HEK293 (cell line): ENCODE data around the gene TOPORS.
A peak's percentile ranks its signal among the peaks of the same experiment; 100 is the strongest.

Source experiments
- CTCF ChIA-PET: fragments of 350-600 bp; formaldehyde crosslinking; extraction: SDS; loops from one replicate; lab custom pipeline; 2021; ENCODE audit warnings: antibody characterized with exemption; lab: Yijun Ruan, JAX
- POLR2A ChIA-PET: fragments of 300-600 bp; formaldehyde crosslinking; extraction: SDS; loops from one replicate; lab custom pipeline; 2020; ENCODE audit warnings: antibody characterized with exemption, inconsistent platforms; lab: Yijun Ruan, JAX
- H3K27ac ChIP-seq: fragments of 200-500 bp; sonication (Bioruptor generic); 2 replicates; pipeline ENCODE4 v1.5.1; 2014; ENCODE audit warnings: low read depth, low read length, control low read depth, inconsistent platforms; ENCODE audit errors: extremely low read depth
- H3K36me3 ChIP-seq, 2 experiments: fragments of 200-500 bp in 1 of 2; sonication (Bioruptor generic) in 1 of 2; 1 replicate in 1 of 2; 2 replicates in 1 of 2; pipeline ENCODE4 v1.5.1; 2014 to 2017; ENCODE audit warnings: inconsistent platforms in 2 of 2, low read length in 2 of 2; ENCODE audit not compliant: control insufficient read depth in 2 of 2, insufficient read depth in 1 of 2
- H3K4me1 ChIP-seq: fragments of 200-500 bp; sonication (Bioruptor generic); 2 replicates; pipeline ENCODE4 v1.5.1; 2014; ENCODE audit warnings: mild to moderate bottlenecking, low read length, inconsistent platforms; ENCODE audit not compliant: control insufficient read depth, insufficient read depth
- H3K4me3 ChIP-seq: 2 replicates; pipeline ENCODE4 v1.5.1; 2011; ENCODE audit warnings: low read depth, mild to moderate bottlenecking, control low read depth, low read length, moderate library complexity
- H3K9me3 ChIP-seq: fragments of 200-500 bp; sonication (Bioruptor generic); 2 replicates; pipeline ENCODE4 v1.5.1; 2014; ENCODE audit warnings: low read depth, low read length, inconsistent platforms; ENCODE audit not compliant: control insufficient read depth, insufficient read depth
- GLIS2 ChIP-seq: fragments of 450-650 bp; formaldehyde crosslinking; IDR thresholded peaks from 2 replicates; pipeline ENCODE4 v1.5.1; 2016; ENCODE audit warnings: missing biosample characterization, missing genetic modification characterization
- HOXA7 ChIP-seq: sonication (generic); formaldehyde crosslinking; IDR thresholded peaks from 2 replicates; pipeline ENCODE4 v1.8.1; 2022; ENCODE audit warnings: missing genetic modification reagents, borderline replicate concordance
- KLF16 ChIP-seq: fragments of 450-650 bp; formaldehyde crosslinking; IDR thresholded peaks from 2 replicates; pipeline ENCODE4 v1.5.1; 2017; ENCODE audit warnings: missing biosample characterization, missing genetic modification characterization
- SP3 ChIP-seq: fragments of 450-650 bp; formaldehyde crosslinking; IDR thresholded peaks from 2 replicates; pipeline ENCODE4 v1.5.1; 2016; ENCODE audit warnings: missing biosample characterization, missing genetic modification characterization
- YY2 ChIP-seq: fragments of 450-650 bp; formaldehyde crosslinking; IDR thresholded peaks from 2 replicates; pipeline ENCODE4 v1.5.1; 2016; ENCODE audit warnings: missing biosample characterization, missing genetic modification characterization
- ZBTB20 ChIP-seq: fragments of 450-650 bp; formaldehyde crosslinking; IDR thresholded peaks from 2 replicates; pipeline ENCODE4 v1.5.1; 2016; ENCODE audit warnings: missing biosample characterization, missing genetic modification characterization
- ZBTB6 ChIP-seq: fragments of 450-650 bp; formaldehyde crosslinking; IDR thresholded peaks from 2 replicates; pipeline ENCODE4 v1.5.1; 2017; ENCODE audit warnings: missing biosample characterization, missing genetic modification characterization
- ZNF148 ChIP-seq: fragments of 450-650 bp; formaldehyde crosslinking; IDR thresholded peaks from 2 replicates; pipeline ENCODE4 v1.5.0; 2017; ENCODE audit warnings: missing biosample characterization, missing genetic modification characterization, borderline replicate concordance
- ZNF214 ChIP-seq: fragments of 450-650 bp; formaldehyde crosslinking; IDR thresholded peaks from 2 replicates; pipeline ENCODE4 v1.5.1; 2017; ENCODE audit warnings: missing biosample characterization, mild to moderate bottlenecking, missing genetic modification characterization, borderline replicate concordance
- ZNF394 ChIP-seq: fragments of 450-650 bp; formaldehyde crosslinking; IDR thresholded peaks from 2 replicates; pipeline ENCODE4 v1.5.1; 2016; ENCODE audit warnings: missing biosample characterization, missing genetic modification characterization, mild to moderate bottlenecking, moderate library complexity, borderline replicate concordance
- ZNF560 ChIP-seq: fragments of 450-650 bp; formaldehyde crosslinking; IDR thresholded peaks from 2 replicates; pipeline ENCODE4 v1.5.1; 2017; ENCODE audit warnings: missing biosample characterization, missing genetic modification characterization, borderline replicate concordance
- ZNF561 ChIP-seq: fragments of 450-650 bp; IDR thresholded peaks from 2 replicates; pipeline ENCODE4 v1.5.1; 2018; ENCODE audit warnings: missing biosample characterization, missing genetic modification characterization, borderline replicate concordance
- ZNF626 ChIP-seq: fragments of 450-650 bp; sonication (Bioruptor Pico); formaldehyde crosslinking; IDR thresholded peaks from 2 replicates; pipeline ENCODE4 v1.5.1; 2018; ENCODE audit warnings: missing biosample characterization, missing genetic modification characterization, inconsistent platforms
- ZNF639 ChIP-seq: fragments of 450-650 bp; formaldehyde crosslinking; IDR thresholded peaks from 2 replicates; pipeline ENCODE4 v1.5.1; 2016; ENCODE audit warnings: missing biosample characterization, missing genetic modification characterization
- ZNF654 ChIP-seq: fragments of 450-650 bp; formaldehyde crosslinking; IDR thresholded peaks from 2 replicates; pipeline ENCODE4 v1.5.1; 2016; ENCODE audit warnings: low read depth, missing biosample characterization, missing genetic modification characterization
- ZNF660 ChIP-seq: fragments of 450-650 bp; IDR thresholded peaks from 2 replicates; pipeline ENCODE4 v1.5.1; 2018; ENCODE audit warnings: missing biosample characterization, mild to moderate bottlenecking, missing genetic modification characterization
- ZNF747 ChIP-seq: fragments of 450-650 bp; formaldehyde crosslinking; IDR thresholded peaks from 2 replicates; pipeline ENCODE4 v1.5.1; 2016; ENCODE audit warnings: missing biosample characterization, missing genetic modification characterization
- ZNF843 ChIP-seq: fragments of 450-650 bp; formaldehyde crosslinking; IDR thresholded peaks from 2 replicates; pipeline ENCODE4 v1.5.1; 2016; ENCODE audit warnings: missing biosample characterization, missing genetic modification characterization
- TF ChIP-seq, protein P1 (sequence below): fragments of 450-650 bp; formaldehyde crosslinking; IDR thresholded peaks from 2 replicates; pipeline ENCODE4 v1.5.1; 2016; ENCODE audit warnings: missing biosample characterization, missing genetic modification characterization
- TF ChIP-seq, protein P2 (sequence below): fragments of 450-650 bp; formaldehyde crosslinking; IDR thresholded peaks from 2 replicates; pipeline ENCODE4 v1.5.1; 2016; ENCODE audit warnings: missing biosample characterization, missing genetic modification characterization

The TOPORS gene

DNA sequence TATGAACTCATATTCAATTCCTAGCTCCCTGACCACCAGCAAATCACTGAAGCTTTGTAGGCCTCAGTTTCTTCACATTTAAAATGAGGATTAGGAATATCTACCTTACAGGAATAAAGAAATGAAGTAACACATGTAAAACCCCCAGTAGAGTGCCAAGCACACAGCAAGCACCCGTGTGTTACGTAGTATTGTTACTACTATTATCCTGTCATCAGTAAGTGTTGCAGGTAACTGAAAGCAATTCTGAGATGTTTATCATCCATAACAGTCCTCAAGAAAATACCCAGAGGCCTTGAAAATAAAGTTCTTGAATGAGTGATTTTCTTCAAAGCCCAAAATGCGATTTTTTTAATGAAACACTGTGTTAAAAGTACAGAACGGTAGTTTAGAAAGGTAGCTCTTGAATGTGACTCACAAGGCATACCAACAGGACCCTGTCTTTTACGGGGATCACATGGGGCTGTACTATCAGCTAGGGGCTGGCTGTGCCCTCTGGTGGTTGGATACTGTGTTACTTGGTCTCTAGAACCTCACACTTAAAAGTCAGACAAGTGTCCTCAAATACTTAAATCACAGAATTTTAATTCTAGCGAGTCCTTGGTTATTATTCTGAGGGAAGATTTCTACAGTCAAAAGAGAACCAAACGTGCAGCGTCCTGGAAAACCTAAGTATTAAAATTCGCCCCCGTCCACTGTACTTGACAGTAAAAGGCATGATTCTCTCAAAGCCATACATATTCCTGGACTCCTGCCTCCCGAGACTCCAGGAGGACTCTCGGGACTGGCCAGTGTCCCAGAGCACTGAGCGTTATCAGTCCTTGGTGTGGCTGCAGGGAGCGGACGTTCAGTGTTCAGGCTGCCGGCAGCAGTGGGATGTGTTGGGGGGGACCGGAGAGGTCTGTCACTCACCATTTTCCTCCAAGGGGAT lies 19.8 kb upstream of the TOPORS start:
- Histone ChIP-seq H3K27ac (peak overlapping the region; percentile 64), H3K36me3 (peaks cover 3 to 26% of the 10 kb centered on the region in 2 experiments; a peak in 2 of 3 replicates), H3K9me3 (no peaks in the 10 kb centered on the region), H3K4me3 (peak overlapping the region; percentile 57), H3K4me1 (peaks cover 4% of the 10 kb centered on the region; the same call in 1 of the 2 replicates)
- CTCF ChIA-PET: interaction anchor here (0.6 to 4.0 kb wide), 28 partner anchors 9 to 452 kb away, joined by 3 to 122 read pairs (median 4); partner anchors contain the start of genes RIGI, SMIM27 and TOPORS
- TF ChIP-seq ZNF394 (tag by site-specific recombination) (no peak), ZNF654 (tag by site-specific recombination) (peak; percentile 45), ZNF747 (tag by site-specific recombination) (no peak), ZNF660 (0 out of 2 replicates have a peak, but pooled peaks have one; percentile 37), ZNF214 (tag by site-specific recombination) (no peak), ZNF561 (tag by site-specific recombination) (0 out of 2 replicates have a peak, but pooled peaks have one; percentile 21), ZBTB20 (peak; percentile 89), KLF16 (no peak)
- TF ChIP-seq, protein P1, sequence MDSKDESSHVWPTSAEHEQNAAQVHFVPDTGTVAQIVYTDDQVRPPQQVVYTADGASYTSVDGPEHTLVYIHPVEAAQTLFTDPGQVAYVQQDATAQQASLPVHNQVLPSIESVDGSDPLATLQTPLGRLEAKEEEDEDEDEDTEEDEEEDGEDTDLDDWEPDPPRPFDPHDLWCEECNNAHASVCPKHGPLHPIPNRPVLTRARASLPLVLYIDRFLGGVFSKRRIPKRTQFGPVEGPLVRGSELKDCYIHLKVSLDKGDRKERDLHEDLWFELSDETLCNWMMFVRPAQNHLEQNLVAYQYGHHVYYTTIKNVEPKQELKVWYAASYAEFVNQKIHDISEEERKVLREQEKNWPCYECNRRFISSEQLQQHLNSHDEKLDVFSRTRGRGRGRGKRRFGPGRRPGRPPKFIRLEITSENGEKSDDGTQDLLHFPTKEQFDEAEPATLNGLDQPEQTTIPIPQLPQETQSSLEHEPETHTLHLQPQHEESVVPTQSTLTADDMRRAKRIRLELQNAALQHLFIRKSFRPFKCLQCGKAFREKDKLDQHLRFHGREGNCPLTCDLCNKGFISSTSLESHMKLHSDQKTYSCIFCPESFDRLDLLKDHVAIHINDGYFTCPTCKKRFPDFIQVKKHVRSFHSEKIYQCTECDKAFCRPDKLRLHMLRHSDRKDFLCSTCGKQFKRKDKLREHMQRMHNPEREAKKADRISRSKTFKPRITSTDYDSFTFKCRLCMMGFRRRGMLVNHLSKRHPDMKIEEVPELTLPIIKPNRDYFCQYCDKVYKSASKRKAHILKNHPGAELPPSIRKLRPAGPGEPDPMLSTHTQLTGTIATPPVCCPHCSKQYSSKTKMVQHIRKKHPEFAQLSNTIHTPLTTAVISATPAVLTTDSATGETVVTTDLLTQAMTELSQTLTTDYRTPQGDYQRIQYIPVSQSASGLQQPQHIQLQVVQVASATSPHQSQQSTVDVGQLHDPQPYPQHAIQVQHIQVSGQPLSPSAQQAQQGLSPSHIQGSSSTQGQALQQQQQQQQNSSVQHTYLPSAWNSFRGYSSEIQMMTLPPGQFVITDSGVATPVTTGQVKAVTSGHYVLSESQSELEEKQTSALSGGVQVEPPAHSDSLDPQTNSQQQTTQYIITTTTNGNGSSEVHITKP: 0 out of 2 replicates have a peak, but pooled peaks have one; percentile 12
- TF ChIP-seq, protein P2, sequence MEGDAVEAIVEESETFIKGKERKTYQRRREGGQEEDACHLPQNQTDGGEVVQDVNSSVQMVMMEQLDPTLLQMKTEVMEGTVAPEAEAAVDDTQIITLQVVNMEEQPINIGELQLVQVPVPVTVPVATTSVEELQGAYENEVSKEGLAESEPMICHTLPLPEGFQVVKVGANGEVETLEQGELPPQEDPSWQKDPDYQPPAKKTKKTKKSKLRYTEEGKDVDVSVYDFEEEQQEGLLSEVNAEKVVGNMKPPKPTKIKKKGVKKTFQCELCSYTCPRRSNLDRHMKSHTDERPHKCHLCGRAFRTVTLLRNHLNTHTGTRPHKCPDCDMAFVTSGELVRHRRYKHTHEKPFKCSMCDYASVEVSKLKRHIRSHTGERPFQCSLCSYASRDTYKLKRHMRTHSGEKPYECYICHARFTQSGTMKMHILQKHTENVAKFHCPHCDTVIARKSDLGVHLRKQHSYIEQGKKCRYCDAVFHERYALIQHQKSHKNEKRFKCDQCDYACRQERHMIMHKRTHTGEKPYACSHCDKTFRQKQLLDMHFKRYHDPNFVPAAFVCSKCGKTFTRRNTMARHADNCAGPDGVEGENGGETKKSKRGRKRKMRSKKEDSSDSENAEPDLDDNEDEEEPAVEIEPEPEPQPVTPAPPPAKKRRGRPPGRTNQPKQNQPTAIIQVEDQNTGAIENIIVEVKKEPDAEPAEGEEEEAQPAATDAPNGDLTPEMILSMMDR (tag by site-specific recombination): 0 out of 2 replicates have a peak, but pooled peaks have one; percentile 19
- POLR2A ChIA-PET: interaction anchor here (0.5 to 2.3 kb wide), 8 partner anchors 9 to 453 kb away, joined by 3 to 14 read pairs (median 7); partner anchors contain the start of genes ACO1, DNAJA1 and RIGI

GRCh38 chr9:32570262-32570661 lies 17.9 kb upstream of the TOPORS start:
- POLR2A ChIA-PET: no interaction called here
- CTCF ChIA-PET: no interaction called here
- no peak for TF ChIP-seq ZNF626 (tag by site-specific recombination)
- no peak for TF ChIP-seq ZNF560 (tag by site-specific recombination)
- no peak for TF ChIP-seq ZBTB6 (tag by site-specific recombination)
- TF ChIP-seq YY2 (tag by site-specific recombination): no peak
- TF ChIP-seq ZNF148 (tag by site-specific recombination): no peak
- TF ChIP-seq GLIS2: no peak
- no peak for TF ChIP-seq SP3 (tag by site-specific recombination)
- no peak for TF ChIP-seq HOXA7 (CRISPR knock-in tag)
- no peak for TF ChIP-seq ZNF843 (tag by site-specific recombination)
- TF ChIP-seq ZNF639 (tag by site-specific recombination): no peak

More at GRCh38 chr9:32570262-32570661, 17.9 kb upstream of the TOPORS start:
- H3K36me3 ChIP-seq: peaks cover 3 to 46% of the 10 kb centered on the region in 2 experiments; a peak in 2 of 3 replicates
- no peaks in the 10 kb centered on the region for H3K9me3 ChIP-seq
- peaks cover 4% of the 10 kb centered on the region; the same call in 1 of the 2 replicates for H3K4me1 ChIP-seq
- H3K4me3 ChIP-seq: no peak overlapping the region
- H3K27ac ChIP-seq: no peak overlapping the region
